Measurements from ENCODE around the gene SLC13A2. TPM values are rescaled to one million over a fixed set of nuclear protein-coding genes. Genes with fewer than 3 reads are reported as not detected.
"Not testable (repeated sequence)": the region's sequence is repeated elsewhere in the genome, so short reads cannot be mapped to it uniquely, and the experiment has no call there.

Gene SLC13A2
- total RNA-seq, 5 donors from 2014 or later (not counting 1 experiment from before 2014, with no cell fraction given) = not detected

- H3K9me3 ChIP-seq; H3K4me1 Mint-ChIP-seq; H3K9me3 Mint-ChIP-seq; DNase-seq; H3K4me3 ChIP-seq (ENCODE audit: control insufficient read depth in 1 of 2, extremely low read depth in 1 of 2, low read length in 1 of 2); CTCF ChIA-PET; H3K36me3 Mint-ChIP-seq; H3K4me1 ChIP-seq (ENCODE audit: control insufficient read depth in 1 of 2, extremely low read depth in 1 of 2, insufficient read depth in 2 of 2, low read length in 2 of 2); H3K27ac ChIP-seq (ENCODE audit: low read length); H3K36me3 ChIP-seq (ENCODE audit: control insufficient read depth in 2 of 2, extremely low read depth in 1 of 2, insufficient read depth in 1 of 2, low read length in 1 of 2); H3K27me3 Mint-ChIP-seq; ATAC-seq (replicated peaks in 1 of 4); H3K4me3 Mint-ChIP-seq; POLR2A ChIA-PET; H3K27me3 ChIP-seq (replicated peaks in 1 of 2; ENCODE audit: control insufficient read depth in 2 of 2, extremely low read depth in 1 of 2, insufficient read depth in 2 of 2, low read length in 1 of 2); H3K27ac Mint-ChIP-seq: not testable (repeated sequence)
- WGBS (ENCODE audit: insufficient coverage) = no CpG with 5 or more reads among the region's 32 CpGs
Measured at GRCh38 chr17:28458881-28459280, 14.6 kb upstream of the SLC13A2 start.

- ATAC-seq (replicated peaks in 1 of 4) (no peak), DNase-seq (no peak)
- ChIA-PET POLR2A (no interaction called here), CTCF (interaction anchor here in 1 of 2 donors (0.6 kb wide), 1 partner anchor 27 kb away, joined by 3 read pairs; no protein-coding TSS in a partner anchor)
- Mint-ChIP-seq H3K27ac (no peak overlapping the region), H3K9me3 (no peaks in the 10 kb centered on the region), H3K27me3 (peaks cover 11 to 12% of the 10 kb centered on the region in 2 donors), H3K36me3 (no peaks in the 10 kb centered on the region), H3K4me3 (no peak overlapping the region), H3K4me1 (no peaks in the 10 kb centered on the region)
- no peak overlapping the region for H3K27ac ChIP-seq (ENCODE audit: low read length)
- H3K9me3 ChIP-seq = no peaks in the 10 kb centered on the region
- peaks cover 0 to 10% of the 10 kb centered on the region in 2 experiments for H3K27me3 ChIP-seq (replicated peaks in 1 of 2; ENCODE audit: control insufficient read depth in 2 of 2, extremely low read depth in 1 of 2, insufficient read depth in 2 of 2, low read length in 1 of 2)
- 75% methylated on average over 4 of the region's 10 CpGs for WGBS (ENCODE audit: insufficient coverage)
- no peak overlapping the region for H3K4me3 ChIP-seq (ENCODE audit: control insufficient read depth in 1 of 2, extremely low read depth in 1 of 2, low read length in 1 of 2)
- H3K36me3 ChIP-seq (ENCODE audit: control insufficient read depth in 2 of 2, extremely low read depth in 1 of 2, insufficient read depth in 1 of 2, low read length in 1 of 2) = no peaks in the 10 kb centered on the region
- no peaks in the 10 kb centered on the region for H3K4me1 ChIP-seq (ENCODE audit: control insufficient read depth in 1 of 2, extremely low read depth in 1 of 2, insufficient read depth in 2 of 2, low read length in 2 of 2)
Measured at GRCh38 chr17:28460901-28461300, 12.5 kb upstream of the SLC13A2 start.

GRCh38 chr17:28466001-28466400 is 7.4 kb upstream of the SLC13A2 start:
- peaks cover 16 to 17% of the 10 kb centered on the region in 2 donors for H3K27me3 Mint-ChIP-seq
- Histone ChIP-seq H3K9me3 (no peaks in the 10 kb centered on the region), H3K27me3 (replicated peaks in 1 of 2; ENCODE audit: control insufficient read depth in 2 of 2, extremely low read depth in 1 of 2, insufficient read depth in 2 of 2, low read length in 1 of 2) (peaks cover 0 to 19% of the 10 kb centered on the region in 2 experiments), H3K4me3 (ENCODE audit: control insufficient read depth in 1 of 2, extremely low read depth in 1 of 2, low read length in 1 of 2) (no peak overlapping the region), H3K4me1 (ENCODE audit: control insufficient read depth in 1 of 2, extremely low read depth in 1 of 2, insufficient read depth in 2 of 2, low read length in 2 of 2) (no peaks in the 10 kb centered on the region), H3K36me3 (ENCODE audit: control insufficient read depth in 2 of 2, extremely low read depth in 1 of 2, insufficient read depth in 1 of 2, low read length in 1 of 2) (no peaks in the 10 kb centered on the region), H3K27ac (ENCODE audit: low read length) (no peak overlapping the region)
- POLR2A ChIA-PET = no interaction called here
- no peak overlapping the region for H3K4me3 Mint-ChIP-seq
- H3K4me1 Mint-ChIP-seq = peaks cover 0 to 14% (median 0%) of the 10 kb centered on the region in 3 donors
- no peaks in the 10 kb centered on the region for H3K36me3 Mint-ChIP-seq
- CTCF ChIA-PET = no interaction called here
- no peaks in the 10 kb centered on the region for H3K9me3 Mint-ChIP-seq
- WGBS (ENCODE audit: insufficient coverage) = 100% methylated on average over 1 of the region's 9 CpGs
- no peak overlapping the region for H3K27ac Mint-ChIP-seq
- no peak for DNase-seq
- ATAC-seq (replicated peaks in 1 of 4) = no peak

- Mint-ChIP-seq H3K27ac (no peak overlapping the region), H3K27me3 (peaks cover 16 to 17% of the 10 kb centered on the region in 2 donors), H3K9me3 (no peaks in the 10 kb centered on the region), H3K36me3 (no peaks in the 10 kb centered on the region), H3K4me1 (peaks cover 0 to 14% (median 0%) of the 10 kb centered on the region in 3 donors), H3K4me3 (no peak overlapping the region)
- WGBS (ENCODE audit: insufficient coverage) = 75% methylated on average over 2 of the region's 5 CpGs
- ChIA-PET CTCF (no interaction called here), POLR2A (no interaction called here)
- DNase-seq (no peak), ATAC-seq (replicated peaks in 1 of 4) (no peak)
- H3K27me3 ChIP-seq (replicated peaks in 1 of 2; ENCODE audit: control insufficient read depth in 2 of 2, extremely low read depth in 1 of 2, insufficient read depth in 2 of 2, low read length in 1 of 2) = peaks cover 0 to 19% of the 10 kb centered on the region in 2 experiments
- H3K36me3 ChIP-seq (ENCODE audit: control insufficient read depth in 2 of 2, extremely low read depth in 1 of 2, insufficient read depth in 1 of 2, low read length in 1 of 2) = no peaks in the 10 kb centered on the region
- no peaks in the 10 kb centered on the region for H3K4me1 ChIP-seq (ENCODE audit: control insufficient read depth in 1 of 2, extremely low read depth in 1 of 2, insufficient read depth in 2 of 2, low read length in 2 of 2)
- no peak overlapping the region for H3K27ac ChIP-seq (ENCODE audit: low read length)
- no peak overlapping the region for H3K4me3 ChIP-seq (ENCODE audit: control insufficient read depth in 1 of 2, extremely low read depth in 1 of 2, low read length in 1 of 2)
- no peaks in the 10 kb centered on the region for H3K9me3 ChIP-seq
Measured at GRCh38 chr17:28466521-28467048, 6.9 kb upstream of the SLC13A2 start.

GRCh38 chr17:28467456-28468025 is 5.9 kb upstream of the SLC13A2 start:
- Mint-ChIP-seq H3K4me1 (peaks cover 0 to 14% (median 0%) of the 10 kb centered on the region in 3 donors), H3K27ac (no peak overlapping the region), H3K9me3 (no peaks in the 10 kb centered on the region), H3K36me3 (no peaks in the 10 kb centered on the region), H3K27me3 (peaks cover 16 to 17% of the 10 kb centered on the region in 2 donors), H3K4me3 (no peak overlapping the region)
- peaks cover 0 to 19% of the 10 kb centered on the region in 2 experiments for H3K27me3 ChIP-seq (replicated peaks in 1 of 2; ENCODE audit: control insufficient read depth in 2 of 2, extremely low read depth in 1 of 2, insufficient read depth in 2 of 2, low read length in 1 of 2)
- no peak for ATAC-seq (replicated peaks in 1 of 4)
- POLR2A ChIA-PET = no interaction called here
- H3K36me3 ChIP-seq (ENCODE audit: control insufficient read depth in 2 of 2, extremely low read depth in 1 of 2, insufficient read depth in 1 of 2, low read length in 1 of 2) = no peaks in the 10 kb centered on the region
- no peak overlapping the region for H3K27ac ChIP-seq (ENCODE audit: low read length)
- WGBS (ENCODE audit: insufficient coverage) = 65% methylated on average over 13 of the region's 17 CpGs
- no peaks in the 10 kb centered on the region for H3K4me1 ChIP-seq (ENCODE audit: control insufficient read depth in 1 of 2, extremely low read depth in 1 of 2, insufficient read depth in 2 of 2, low read length in 2 of 2)
- H3K9me3 ChIP-seq = no peaks in the 10 kb centered on the region
- H3K4me3 ChIP-seq (ENCODE audit: control insufficient read depth in 1 of 2, extremely low read depth in 1 of 2, low read length in 1 of 2) = no peak overlapping the region
- CTCF ChIA-PET = no interaction called here
- DNase-seq = no peak

- H3K27me3 Mint-ChIP-seq = peaks cover 16 to 17% of the 10 kb centered on the region in 2 donors
- H3K36me3 ChIP-seq (ENCODE audit: control insufficient read depth in 2 of 2, extremely low read depth in 1 of 2, insufficient read depth in 1 of 2, low read length in 1 of 2); H3K36me3 Mint-ChIP-seq; H3K4me3 ChIP-seq (ENCODE audit: control insufficient read depth in 1 of 2, extremely low read depth in 1 of 2, low read length in 1 of 2); POLR2A ChIA-PET; H3K4me3 Mint-ChIP-seq; CTCF ChIA-PET; H3K27ac ChIP-seq (ENCODE audit: low read length); ATAC-seq (replicated peaks in 1 of 4); H3K9me3 Mint-ChIP-seq; H3K27ac Mint-ChIP-seq; H3K9me3 ChIP-seq; H3K4me1 ChIP-seq (ENCODE audit: control insufficient read depth in 1 of 2, extremely low read depth in 1 of 2, insufficient read depth in 2 of 2, low read length in 2 of 2); DNase-seq: not testable (repeated sequence)
- 86% methylated on average over 8 of the region's 20 CpGs for WGBS (ENCODE audit: insufficient coverage)
- peaks cover 0 to 14% (median 0%) of the 10 kb centered on the region in 3 donors for H3K4me1 Mint-ChIP-seq
- peaks cover 0 to 19% of the 10 kb centered on the region in 2 experiments for H3K27me3 ChIP-seq (replicated peaks in 1 of 2; ENCODE audit: control insufficient read depth in 2 of 2, extremely low read depth in 1 of 2, insufficient read depth in 2 of 2, low read length in 1 of 2)
Measured at GRCh38 chr17:28468033-28468735, 5.3 kb upstream of the SLC13A2 start.

Measured in T-cell (primary cell).